ENCODE data around the gene MAP2K4.

Gene MAP2K4

DNA sequence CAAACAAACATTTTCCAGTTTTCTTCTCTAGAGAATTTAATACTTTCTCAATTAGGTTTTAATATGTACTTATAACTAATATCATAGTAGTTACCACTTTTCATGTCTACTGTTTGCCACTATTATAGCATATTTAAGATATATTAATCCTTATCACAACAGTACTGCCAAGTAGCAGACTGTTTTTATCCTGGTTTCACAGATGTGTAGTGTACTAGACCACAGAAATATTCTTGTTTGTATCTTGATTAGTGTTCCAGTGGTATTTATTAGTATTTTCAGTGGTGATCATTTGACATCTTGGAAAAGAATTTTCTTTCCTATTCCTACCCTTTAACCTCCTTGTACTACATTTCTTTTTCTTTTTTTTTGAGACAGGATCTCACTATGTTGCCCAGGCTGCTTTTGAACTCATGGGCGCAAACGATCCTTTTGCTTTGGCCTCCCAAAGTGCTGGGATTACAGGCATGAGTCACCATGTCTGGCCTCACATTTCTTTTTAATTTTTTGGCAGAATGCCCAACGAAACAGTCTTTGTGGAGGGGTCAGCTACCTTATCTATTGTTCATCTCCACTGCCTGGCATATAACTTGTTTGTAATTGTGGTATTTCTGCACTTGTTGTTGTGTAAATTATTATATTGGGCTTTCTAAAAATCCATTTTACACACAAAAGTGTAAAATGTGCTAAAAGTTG lies 27.2 kb downstream of the MAP2K4 start (continued):
- TF ChIP-seq, protein P1, sequence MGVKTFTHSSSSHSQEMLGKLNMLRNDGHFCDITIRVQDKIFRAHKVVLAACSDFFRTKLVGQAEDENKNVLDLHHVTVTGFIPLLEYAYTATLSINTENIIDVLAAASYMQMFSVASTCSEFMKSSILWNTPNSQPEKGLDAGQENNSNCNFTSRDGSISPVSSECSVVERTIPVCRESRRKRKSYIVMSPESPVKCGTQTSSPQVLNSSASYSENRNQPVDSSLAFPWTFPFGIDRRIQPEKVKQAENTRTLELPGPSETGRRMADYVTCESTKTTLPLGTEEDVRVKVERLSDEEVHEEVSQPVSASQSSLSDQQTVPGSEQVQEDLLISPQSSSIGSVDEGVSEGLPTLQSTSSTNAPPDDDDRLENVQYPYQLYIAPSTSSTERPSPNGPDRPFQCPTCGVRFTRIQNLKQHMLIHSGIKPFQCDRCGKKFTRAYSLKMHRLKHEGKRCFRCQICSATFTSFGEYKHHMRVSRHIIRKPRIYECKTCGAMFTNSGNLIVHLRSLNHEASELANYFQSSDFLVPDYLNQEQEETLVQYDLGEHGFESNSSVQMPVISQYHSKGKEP (tag by site-specific recombination; IDR thresholded peaks at IDR 0.05): no peak
- TF ChIP-seq GLI4 (tag by site-specific recombination; IDR thresholded peaks at IDR 0.05) (no peak), MEIS1 (CRISPR knock-in tag; IDR thresholded peaks at IDR 0.05; ENCODE audit: borderline replicate concordance) (no peak)

DNA sequence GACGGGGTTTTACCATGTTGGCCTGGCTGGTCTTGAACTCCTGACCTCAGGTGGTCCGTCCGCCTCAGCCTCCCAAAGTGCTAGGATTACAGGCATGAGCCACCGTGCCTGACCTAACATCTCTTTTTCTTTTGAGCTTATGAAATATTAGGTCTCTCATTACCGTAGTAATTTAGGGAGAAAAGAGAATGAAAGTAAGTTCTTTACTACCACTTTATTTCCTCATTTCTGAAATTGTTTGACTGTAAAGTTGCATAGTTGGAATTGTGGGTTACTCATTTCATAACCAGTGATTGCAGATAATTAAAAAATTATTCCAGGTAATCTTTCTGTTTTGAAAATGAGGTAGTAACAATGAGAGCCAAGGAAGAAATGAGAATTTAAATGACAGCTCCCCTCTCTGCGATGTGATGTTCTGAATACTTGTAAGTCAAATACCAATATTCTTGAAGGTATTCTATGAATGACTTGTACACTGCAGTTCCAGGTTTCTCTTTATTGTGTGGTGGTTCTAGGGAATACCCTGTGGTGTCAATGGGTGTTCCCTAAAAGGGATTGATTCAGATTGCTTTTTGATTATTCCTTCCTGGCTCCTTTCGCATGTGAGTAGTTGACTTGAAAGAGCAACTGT lies 28.3 kb downstream of the MAP2K4 start:
- CTCF ChIA-PET: interaction anchor here (0.7 kb wide), 1 partner anchor 347 kb away, joined by 3 read pairs; no protein-coding TSS in a partner anchor

DNA sequence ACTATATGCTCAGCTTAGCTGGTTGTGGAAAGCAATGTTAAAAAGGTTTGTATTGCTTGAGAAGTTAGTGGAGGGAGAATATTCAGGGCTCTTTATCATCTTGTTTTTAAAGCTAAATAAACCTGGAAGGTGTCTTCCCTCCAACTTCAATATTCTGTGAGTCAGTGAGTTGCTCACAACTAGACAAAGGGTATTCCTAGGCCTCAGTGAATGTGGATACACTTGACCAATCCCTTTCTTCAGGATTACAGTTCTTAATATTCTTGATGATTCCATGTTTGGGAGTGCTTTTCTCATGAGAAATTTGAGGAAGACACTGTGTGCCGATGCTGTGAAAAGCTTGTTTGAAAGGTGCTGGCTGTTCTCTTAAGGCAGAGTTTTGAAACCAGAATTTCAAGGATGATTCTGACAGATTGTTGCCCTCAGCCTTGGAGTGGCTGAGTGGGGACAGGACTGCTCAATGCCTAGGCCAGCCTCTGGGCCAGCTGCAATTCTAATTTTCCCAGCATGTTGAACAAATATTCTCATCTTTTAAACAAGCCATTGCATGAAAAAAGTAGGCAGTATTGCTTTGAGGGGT lies 30.1 kb downstream of the MAP2K4 start:
- H3K9me3 ChIP-seq (ENCODE audit: control insufficient read depth, insufficient read depth, low read depth, low read length): no peaks in the 10 kb centered on the region
- no peak overlapping the region for H3K27ac ChIP-seq (ENCODE audit: extremely low read depth, low read depth, low read length)
- peaks cover 38% of the 10 kb centered on the region for H3K4me1 ChIP-seq (ENCODE audit: control insufficient read depth, insufficient read depth, low read length)
- H3K4me3 ChIP-seq (ENCODE audit: low read depth, low read length): no peak overlapping the region
- no peaks in the 10 kb centered on the region for H3K36me3 ChIP-seq (ENCODE audit: control insufficient read depth in 2 of 2, insufficient read depth in 1 of 2, low read length in 2 of 2)
- ChIA-PET CTCF (no interaction called here), POLR2A (no interaction called here)
- TF ChIP-seq ZNF544 (tag by site-specific recombination; IDR thresholded peaks at IDR 0.05): no peak
- no peak for TF ChIP-seq ZBTB20 (tag by site-specific recombination; IDR thresholded peaks at IDR 0.05)
- no peak for TF ChIP-seq ZNF404 (tag by site-specific recombination; IDR thresholded peaks at IDR 0.05)
- no peak for TF ChIP-seq ZNF202 (tag by site-specific recombination; IDR thresholded peaks at IDR 0.05; ENCODE audit: borderline replicate concordance)
- TF ChIP-seq ZNF16 (tag by site-specific recombination; IDR thresholded peaks at IDR 0.05; ENCODE audit: low read depth): no peak
- TF ChIP-seq ZNF274 (IDR thresholded peaks at IDR 0.05; ENCODE audit: low read length): no peak
- TF ChIP-seq ZNF274 (tag by site-specific recombination; IDR thresholded peaks at IDR 0.05; ENCODE audit: borderline replicate concordance): no peak
- TF ChIP-seq ZFP41 (tag by site-specific recombination; IDR thresholded peaks at IDR 0.05; ENCODE audit: borderline replicate concordance): no peak
- TF ChIP-seq, protein P2, sequence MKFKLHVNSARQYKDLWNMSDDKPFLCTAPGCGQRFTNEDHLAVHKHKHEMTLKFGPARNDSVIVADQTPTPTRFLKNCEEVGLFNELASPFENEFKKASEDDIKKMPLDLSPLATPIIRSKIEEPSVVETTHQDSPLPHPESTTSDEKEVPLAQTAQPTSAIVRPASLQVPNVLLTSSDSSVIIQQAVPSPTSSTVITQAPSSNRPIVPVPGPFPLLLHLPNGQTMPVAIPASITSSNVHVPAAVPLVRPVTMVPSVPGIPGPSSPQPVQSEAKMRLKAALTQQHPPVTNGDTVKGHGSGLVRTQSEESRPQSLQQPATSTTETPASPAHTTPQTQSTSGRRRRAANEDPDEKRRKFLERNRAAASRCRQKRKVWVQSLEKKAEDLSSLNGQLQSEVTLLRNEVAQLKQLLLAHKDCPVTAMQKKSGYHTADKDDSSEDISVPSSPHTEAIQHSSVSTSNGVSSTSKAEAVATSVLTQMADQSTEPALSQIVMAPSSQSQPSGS (tag by site-specific recombination; IDR thresholded peaks at IDR 0.05; ENCODE audit: low read depth): no peak
- TF ChIP-seq FEZF1 (tag by site-specific recombination; IDR thresholded peaks at IDR 0.05): no peak
- TF ChIP-seq KLF10 (tag by site-specific recombination; IDR thresholded peaks at IDR 0.05): no peak

More for the DNA sequence above, 28.3 kb downstream of the MAP2K4 start:
- POLR2A ChIA-PET: interaction anchor here (1.3 to 1.4 kb wide), 2 partner anchors 28 to 52 kb away, joined by 3 to 9 read pairs; partner anchors contain the start of genes MAP2K4 and ZNF18
- no peaks in the 10 kb centered on the region for H3K9me3 ChIP-seq (ENCODE audit: control insufficient read depth, insufficient read depth, low read depth, low read length)
- no peak overlapping the region for H3K27ac ChIP-seq (ENCODE audit: extremely low read depth, low read depth, low read length)
- H3K4me1 ChIP-seq (ENCODE audit: control insufficient read depth, insufficient read depth, low read length): peaks cover 38% of the 10 kb centered on the region
- TF ChIP-seq RBAK (tag by site-specific recombination; IDR thresholded peaks at IDR 0.05) (no peak), ZNF670 (tag by site-specific recombination; IDR thresholded peaks at IDR 0.05; ENCODE audit: low read depth) (no peak), KLF16 (tag by site-specific recombination; IDR thresholded peaks at IDR 0.05) (no peak), ZNF223 (tag by site-specific recombination; IDR thresholded peaks at IDR 0.05) (no peak), ZNF791 (tag by site-specific recombination; IDR thresholded peaks at IDR 0.05) (no peak), ZNF529 (tag by site-specific recombination; IDR thresholded peaks at IDR 0.05; ENCODE audit: insufficient replicate concordance) (no peak), ZXDB (tag by site-specific recombination; IDR thresholded peaks at IDR 0.05) (no peak), ZNF211 (tag by site-specific recombination; IDR thresholded peaks at IDR 0.05; ENCODE audit: low read depth) (no peak), ZNF48 (tag by site-specific recombination; IDR thresholded peaks at IDR 0.05) (no peak), ZNF292 (tag by site-specific recombination; IDR thresholded peaks at IDR 0.05; ENCODE audit: borderline replicate concordance, low read depth) (no peak), ZNF777 (tag by site-specific recombination; IDR thresholded peaks at IDR 0.05; ENCODE audit: borderline replicate concordance) (no peak), ZNF391 (tag by site-specific recombination; IDR thresholded peaks at IDR 0.05; ENCODE audit: borderline replicate concordance, low read depth) (no peak), ZNF629 (tag by site-specific recombination; IDR thresholded peaks at IDR 0.05) (no peak), ZNF184 (tag by site-specific recombination; IDR thresholded peaks at IDR 0.05) (no peak)
- TF ChIP-seq, protein P3, sequence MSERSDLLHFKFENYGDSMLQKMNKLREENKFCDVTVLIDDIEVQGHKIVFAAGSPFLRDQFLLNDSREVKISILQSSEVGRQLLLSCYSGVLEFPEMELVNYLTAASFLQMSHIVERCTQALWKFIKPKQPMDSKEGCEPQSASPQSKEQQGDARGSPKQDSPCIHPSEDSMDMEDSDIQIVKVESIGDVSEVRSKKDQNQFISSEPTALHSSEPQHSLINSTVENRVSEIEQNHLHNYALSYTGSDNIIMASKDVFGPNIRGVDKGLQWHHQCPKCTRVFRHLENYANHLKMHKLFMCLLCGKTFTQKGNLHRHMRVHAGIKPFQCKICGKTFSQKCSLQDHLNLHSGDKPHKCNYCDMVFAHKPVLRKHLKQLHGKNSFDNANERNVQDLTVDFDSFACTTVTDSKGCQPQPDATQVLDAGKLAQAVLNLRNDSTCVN (tag by site-specific recombination; optimal IDR thresholded peaks at IDR 0.05): no peak
- TF ChIP-seq, protein P4, sequence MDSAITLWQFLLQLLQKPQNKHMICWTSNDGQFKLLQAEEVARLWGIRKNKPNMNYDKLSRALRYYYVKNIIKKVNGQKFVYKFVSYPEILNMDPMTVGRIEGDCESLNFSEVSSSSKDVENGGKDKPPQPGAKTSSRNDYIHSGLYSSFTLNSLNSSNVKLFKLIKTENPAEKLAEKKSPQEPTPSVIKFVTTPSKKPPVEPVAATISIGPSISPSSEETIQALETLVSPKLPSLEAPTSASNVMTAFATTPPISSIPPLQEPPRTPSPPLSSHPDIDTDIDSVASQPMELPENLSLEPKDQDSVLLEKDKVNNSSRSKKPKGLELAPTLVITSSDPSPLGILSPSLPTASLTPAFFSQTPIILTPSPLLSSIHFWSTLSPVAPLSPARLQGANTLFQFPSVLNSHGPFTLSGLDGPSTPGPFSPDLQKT (IDR thresholded peaks at IDR 0.05; ENCODE audit: borderline replicate concordance, low read depth, low read length): no peak
- TF ChIP-seq, protein P5, sequence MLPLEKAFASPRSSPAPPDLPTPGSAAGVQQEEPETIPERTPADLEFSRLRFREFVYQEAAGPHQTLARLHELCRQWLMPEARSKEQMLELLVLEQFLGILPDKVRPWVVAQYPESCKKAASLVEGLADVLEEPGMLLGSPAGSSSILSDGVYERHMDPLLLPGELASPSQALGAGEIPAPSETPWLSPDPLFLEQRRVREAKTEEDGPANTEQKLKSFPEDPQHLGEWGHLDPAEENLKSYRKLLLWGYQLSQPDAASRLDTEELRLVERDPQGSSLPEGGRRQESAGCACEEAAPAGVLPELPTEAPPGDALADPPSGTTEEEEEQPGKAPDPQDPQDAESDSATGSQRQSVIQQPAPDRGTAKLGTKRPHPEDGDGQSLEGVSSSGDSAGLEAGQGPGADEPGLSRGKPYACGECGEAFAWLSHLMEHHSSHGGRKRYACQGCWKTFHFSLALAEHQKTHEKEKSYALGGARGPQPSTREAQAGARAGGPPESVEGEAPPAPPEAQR (tag by site-specific recombination; IDR thresholded peaks at IDR 0.05): no peak
- no peak overlapping the region for H3K4me3 ChIP-seq (ENCODE audit: low read depth, low read length)
- no peaks in the 10 kb centered on the region for H3K36me3 ChIP-seq (ENCODE audit: control insufficient read depth in 2 of 2, insufficient read depth in 1 of 2, low read length in 2 of 2)
